Measurements from ENCODE around the gene RAB20. TPM values are rescaled to one million over a fixed set of nuclear protein-coding genes. Genes with fewer than 3 reads are reported as not detected.

The RAB20 gene
- total and polyA plus RNA-seq, 2 of the 8 experiments (the other 6 are each of a cell fraction or from before 2014, with no cell fraction given) = 14.8 to 27.9 TPM

GRCh38 chr13:110524541-110525257, 36.8 kb downstream of the RAB20 start:
- H3K4me1 ChIP-seq (replicated peaks in 1 of 4; ENCODE audit: control insufficient read depth in 3 of 4, insufficient read depth in 4 of 4, low read length in 3 of 4) = peaks cover 2 to 18% (median 6%) of the 10 kb centered on the region in 4 experiments; a peak in 5 of 7 replicates
- no peaks in the 10 kb centered on the region; the same call in 1 of the 2 replicates for H3K23me2 ChIP-seq (ENCODE audit: low read depth, low read length)
- no peak overlapping the region; the same call in 1 of the 2 replicates for H2AK5ac ChIP-seq (ENCODE audit: low read depth, low read length)
- H3K36me3 ChIP-seq (ENCODE audit: control insufficient read depth in 2 of 4, insufficient read depth in 4 of 4, low read length in 3 of 4) = no peaks in the 10 kb centered on the region
- H2BK12ac ChIP-seq (ENCODE audit: low read depth, low read length) = peak overlapping the region; percentile 39; the same call in 1 of the 2 replicates
- FAIRE-seq (no peak), DNase-seq (ENCODE audit: low read depth in 1 of 2, low spot score in 2 of 2) (no peak)
- peaks cover 0 to 8% of the 10 kb centered on the region in 2 experiments; a peak in 1 of 4 replicates for H3K79me2 ChIP-seq (ENCODE audit: control insufficient read depth in 1 of 2, insufficient read depth in 2 of 2, low read length in 2 of 2)
- peak overlapping the region; percentile 24; the same call in 1 of the 2 replicates for H3K18ac ChIP-seq (ENCODE audit: extremely low read depth, low read length)
- no peak overlapping the region for H3K56ac ChIP-seq (replicated peaks; ENCODE audit: insufficient read length, low read depth, low read length)
- H2BK20ac ChIP-seq (ENCODE audit: low read length) = no peak overlapping the region
- WGBS, 2 experiments (ENCODE audit: extremely low coverage in 1 of 2, insufficient coverage in 1 of 2, insufficient read length in 1 of 2, insufficient replicate concordance in 2 of 2, low coverage in 1 of 2, low lambda C conversion rate in 2 of 2, missing lambda C conversion rate in 1 of 2) = 89% methylated on average over 21 of the region's 21 CpGs; no CpG with 5 or more reads in 1 of the 2 experiments
- H2BK5ac ChIP-seq (ENCODE audit: low read depth, low read length) = peak overlapping the region; percentile 52; the same call in 1 of the 2 replicates
- H3K23ac ChIP-seq (ENCODE audit: insufficient read length) = no peak overlapping the region
- no peak overlapping the region for H3K9ac ChIP-seq (replicated peaks in 1 of 4; ENCODE audit: extremely low read depth in 1 of 4, low read depth in 3 of 4, low read length in 3 of 4)
- peaks cover 6% of the 10 kb centered on the region; the same call in 1 of the 2 replicates for H3K79me1 ChIP-seq (ENCODE audit: low read depth, low read length)
- no peak overlapping the region for H4K5ac ChIP-seq (ENCODE audit: insufficient read length, low read depth, low read length)
- ChIA-PET CTCF (ENCODE audit: partially characterized antibody) (interaction anchor here (0.8 to 2.1 kb wide), 9 partner anchors 11 to 157 kb away, joined by 3 to 10 read pairs (median 3); no protein-coding TSS in a partner anchor), POLR2A (ENCODE audit: partially characterized antibody) (interaction anchor here (1.2 kb wide), 1 partner anchor 39 kb away, joined by 3 read pairs; no protein-coding TSS in a partner anchor)
- H3K9me3 ChIP-seq (ENCODE audit: insufficient read depth in 2 of 2, low read depth in 1 of 2, low read length in 1 of 2) = peaks cover 0 to 3% of the 10 kb centered on the region in 2 experiments; a peak in 1 of 4 replicates
- H3K4me3 ChIP-seq (ENCODE audit: extremely low read depth in 1 of 4, insufficient read depth in 2 of 4, low read depth in 3 of 4, low read length in 4 of 4) = no peak overlapping the region
- H3K14ac ChIP-seq (ENCODE audit: insufficient read length) = no peak overlapping the region
- H4K91ac ChIP-seq (replicated peaks; ENCODE audit: insufficient read length, low read length) = no peak overlapping the region
- H3K27ac ChIP-seq (ENCODE audit: low read depth, low read length) = no peak overlapping the region
- H4K8ac ChIP-seq (ENCODE audit: extremely low read depth, insufficient read depth, low read length) = peak overlapping the region; percentile 35; the same call in 1 of the 2 replicates
- peaks cover 1 to 2% of the 10 kb centered on the region in 2 experiments for H4K20me1 ChIP-seq (replicated peaks in 1 of 2; ENCODE audit: control insufficient read depth in 1 of 2, insufficient read depth in 2 of 2, low read length in 2 of 2)
- no peaks in the 10 kb centered on the region for H3K27me3 ChIP-seq (replicated peaks in 1 of 4; ENCODE audit: control insufficient read depth in 3 of 4, extremely low read depth in 1 of 4, insufficient read depth in 3 of 4, low read length in 3 of 4)
- H3K4ac ChIP-seq (replicated peaks; ENCODE audit: insufficient read length, low read depth, low read length) = no peak overlapping the region
- H3K4me2 ChIP-seq (ENCODE audit: insufficient read depth in 1 of 2, low read depth in 2 of 2, low read length in 2 of 2) = no peak overlapping the region
- no peak overlapping the region for H2BK15ac ChIP-seq (ENCODE audit: low read length)
- no peak overlapping the region for H2BK120ac ChIP-seq (replicated peaks; ENCODE audit: low read depth, low read length)
- no peak overlapping the region for H2AFZ ChIP-seq (ENCODE audit: low read length)
- TF ChIP-seq NRF1 (IDR thresholded peaks at IDR 0.05; ENCODE audit: low read depth, low read length) (no peak), ASH2L (IDR thresholded peaks at IDR 0.05; ENCODE audit: low read length) (no peak)
